ENCODE data around the gene SOX21.

DNA sequence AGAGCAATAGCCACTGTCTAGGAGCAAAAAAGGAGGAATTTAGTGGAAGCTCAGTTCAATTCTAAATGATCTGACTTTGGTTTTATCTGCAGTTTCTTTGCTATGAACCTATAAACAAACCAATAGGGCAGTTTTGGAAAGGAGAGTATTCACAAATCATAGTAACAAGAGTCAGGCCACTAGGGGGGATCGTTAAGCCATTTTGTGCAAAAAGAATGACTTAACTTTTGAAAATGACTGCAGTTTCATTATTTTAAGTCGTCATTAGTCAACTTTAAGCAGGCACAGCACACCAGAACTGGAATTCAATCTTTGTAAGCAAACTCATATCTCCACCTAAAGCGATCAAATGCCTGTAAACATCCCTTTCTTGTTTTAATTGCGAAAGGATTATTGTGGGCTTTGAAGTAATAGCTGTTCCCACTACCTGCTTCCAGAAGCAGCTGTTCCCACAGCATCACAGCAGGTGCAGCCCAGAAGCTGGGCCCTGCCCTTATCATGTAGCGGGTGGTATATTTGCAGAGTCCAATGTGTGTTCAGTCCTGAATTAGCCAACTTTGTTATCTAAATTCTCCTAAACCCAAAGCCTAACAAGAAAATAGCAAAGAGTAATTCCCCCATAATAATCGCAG, 51.5 kb downstream of the SOX21 start:
- TF ChIP-seq, protein P1, sequence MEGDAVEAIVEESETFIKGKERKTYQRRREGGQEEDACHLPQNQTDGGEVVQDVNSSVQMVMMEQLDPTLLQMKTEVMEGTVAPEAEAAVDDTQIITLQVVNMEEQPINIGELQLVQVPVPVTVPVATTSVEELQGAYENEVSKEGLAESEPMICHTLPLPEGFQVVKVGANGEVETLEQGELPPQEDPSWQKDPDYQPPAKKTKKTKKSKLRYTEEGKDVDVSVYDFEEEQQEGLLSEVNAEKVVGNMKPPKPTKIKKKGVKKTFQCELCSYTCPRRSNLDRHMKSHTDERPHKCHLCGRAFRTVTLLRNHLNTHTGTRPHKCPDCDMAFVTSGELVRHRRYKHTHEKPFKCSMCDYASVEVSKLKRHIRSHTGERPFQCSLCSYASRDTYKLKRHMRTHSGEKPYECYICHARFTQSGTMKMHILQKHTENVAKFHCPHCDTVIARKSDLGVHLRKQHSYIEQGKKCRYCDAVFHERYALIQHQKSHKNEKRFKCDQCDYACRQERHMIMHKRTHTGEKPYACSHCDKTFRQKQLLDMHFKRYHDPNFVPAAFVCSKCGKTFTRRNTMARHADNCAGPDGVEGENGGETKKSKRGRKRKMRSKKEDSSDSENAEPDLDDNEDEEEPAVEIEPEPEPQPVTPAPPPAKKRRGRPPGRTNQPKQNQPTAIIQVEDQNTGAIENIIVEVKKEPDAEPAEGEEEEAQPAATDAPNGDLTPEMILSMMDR (IDR thresholded peaks at IDR 0.05): no peak
- TF ChIP-seq EZH2 (IDR thresholded peaks at IDR 0.05; ENCODE audit: borderline replicate concordance, insufficient read depth, low read depth, low read length, poor library complexity, severe bottlenecking): no peak
